Raji (cell line): ENCODE results near the gene STIM1.

Experiments used
- POLR2A ChIP-seq: IDR thresholded peaks from 2 replicates; pipeline ENCODE4 v1.6.1; 2011; ENCODE audit warnings: low read depth, low read length, control low read depth; ENCODE audit not compliant: insufficient read depth

The STIM1 gene

GRCh38 chr11:3824714-3825472 lies 30.6 kb upstream of the STIM1 start:
- TF ChIP-seq POLR2A: peak; percentile 34; the same call in 1 of the 2 replicates

GRCh38 chr11:3825473-3826154 lies 29.9 kb upstream of the STIM1 start:
- TF ChIP-seq POLR2A: no peak

- no peak for TF ChIP-seq POLR2A
Observed at GRCh38 chr11:3826721-3827120, 28.7 kb upstream of the STIM1 start.

GRCh38 chr11:3827434-3828186 lies 27.9 kb upstream of the STIM1 start:
- no peak for TF ChIP-seq POLR2A

- TF ChIP-seq POLR2A: no peak
Observed at GRCh38 chr11:3830088-3830487, 25.4 kb upstream of the STIM1 start.

GRCh38 chr11:3830730-3831129 lies 24.7 kb upstream of the STIM1 start:
- TF ChIP-seq POLR2A: no peak

- TF ChIP-seq POLR2A: no peak
Observed at GRCh38 chr11:3831378-3832239, 23.9 kb upstream of the STIM1 start.

- TF ChIP-seq POLR2A: no peak
Observed at GRCh38 chr11:3832816-3833215, 22.6 kb upstream of the STIM1 start.

GRCh38 chr11:3833449-3833848 lies 22.0 kb upstream of the STIM1 start:
- no peak for TF ChIP-seq POLR2A

GRCh38 chr11:3834349-3834663 lies 21.2 kb upstream of the STIM1 start:
- no peak for TF ChIP-seq POLR2A

GRCh38 chr11:3834664-3835461 lies 20.6 kb upstream of the STIM1 start:
- no peak for TF ChIP-seq POLR2A

GRCh38 chr11:3835751-3836150 lies 19.7 kb upstream of the STIM1 start:
- TF ChIP-seq POLR2A: no peak

- TF ChIP-seq POLR2A: no peak
Observed at GRCh38 chr11:3836903-3837302, 18.6 kb upstream of the STIM1 start.

GRCh38 chr11:3837793-3838192 lies 17.7 kb upstream of the STIM1 start:
- no peak for TF ChIP-seq POLR2A

GRCh38 chr11:3838504-3838903 lies 17.0 kb upstream of the STIM1 start:
- TF ChIP-seq POLR2A: no peak
